Esophagus mucosa (tissue), 1 donor: ENCODE data around the gene BLNK. TPM values are rescaled to one million over a fixed set of nuclear protein-coding genes. Genes with fewer than 3 reads are reported as not detected.
A peak's percentile ranks its signal among the peaks of the same experiment; 100 is the strongest.
"Not testable (repeated sequence)": the region's sequence is repeated elsewhere in the genome, so short reads cannot be mapped to it uniquely, and the experiment has no call there.

Experiments
- ATAC-seq: fragments of 200-7000 bp; cut with Tn5 transposase; one replicate; pipeline ENCODE4 v1.9.1; 2020
- total RNA-seq: library from RNA; stranded (reverse); gene quantifications from one replicate; pipeline ENCODE4 v1.2.4, GENCODE V29; 2023
- donor health status: DM: yes; HTN: yes; CAD: no.

The BLNK gene
- total RNA-seq, result 51.3 TPM

GRCh38 chr10:96271016-96271815 lies at the start of gene BLNK:
Gene BLNK (minus strand): TSS chr10:96271569. CDS start chr10:96271398, 171 bp downstream.
- peak; percentile 73 for ATAC-seq

- ATAC-seq, result no peak
Observed at GRCh38 chr10:96319754-96320474, 48.5 kb upstream of the BLNK start.

GRCh38 chr10:96317067-96317833 lies 45.9 kb upstream of the BLNK start:
- no peak for ATAC-seq

GRCh38 chr10:96313344-96313743 lies 42.0 kb upstream of the BLNK start:
- ATAC-seq, result no peak

- no peak for ATAC-seq
Observed at GRCh38 chr10:96311180-96311715, 39.9 kb upstream of the BLNK start.

GRCh38 chr10:96310321-96310669 lies 38.9 kb upstream of the BLNK start:
- ATAC-seq, result no peak

- no peak for ATAC-seq
Observed at GRCh38 chr10:96309628-96310320, 38.4 kb upstream of the BLNK start.

- ATAC-seq, result not testable (repeated sequence)
Observed at GRCh38 chr10:96308854-96309253, 37.5 kb upstream of the BLNK start.

- ATAC-seq, result no peak
Observed at GRCh38 chr10:96306516-96306915, 35.1 kb upstream of the BLNK start.

- no peak for ATAC-seq
Observed at GRCh38 chr10:96305019-96305418, 33.6 kb upstream of the BLNK start.

- ATAC-seq, result no peak
Observed at GRCh38 chr10:96304230-96304629, 32.9 kb upstream of the BLNK start, which contains the start of gene DNTT. Gene DNTT (plus strand): TSS chr10:96304434. CDS start chr10:96304498, 64 bp downstream.

GRCh38 chr10:96301616-96302015 lies 30.2 kb upstream of the BLNK start:
- ATAC-seq, result no peak

- ATAC-seq, result no peak
Observed at GRCh38 chr10:96299383-96299782, 28.0 kb upstream of the BLNK start.

GRCh38 chr10:96298362-96298761 lies 27.0 kb upstream of the BLNK start:
- no peak for ATAC-seq

GRCh38 chr10:96297486-96297885 lies 26.1 kb upstream of the BLNK start:
- no peak for ATAC-seq

GRCh38 chr10:96295475-96295874 lies 24.1 kb upstream of the BLNK start:
- ATAC-seq, result no peak

- ATAC-seq, result peak; percentile 83
Observed at GRCh38 chr10:96292971-96293920, 21.9 kb upstream of the BLNK start.

GRCh38 chr10:96290368-96291133 lies 19.2 kb upstream of the BLNK start:
- no peak for ATAC-seq

- ATAC-seq, result no peak
Observed at GRCh38 chr10:96289218-96289910, 18.0 kb upstream of the BLNK start.
